CD4-positive, alpha-beta T cell treated with Interferon gamma for 1 hour (primary cell): Measurements from ENCODE around the gene ENPP6.

Experiments used
- DNase-seq: peaks from one replicate; pipeline ENCODE4 v3.0.0-alpha.2; 2020

ENPP6 gene

DNA sequence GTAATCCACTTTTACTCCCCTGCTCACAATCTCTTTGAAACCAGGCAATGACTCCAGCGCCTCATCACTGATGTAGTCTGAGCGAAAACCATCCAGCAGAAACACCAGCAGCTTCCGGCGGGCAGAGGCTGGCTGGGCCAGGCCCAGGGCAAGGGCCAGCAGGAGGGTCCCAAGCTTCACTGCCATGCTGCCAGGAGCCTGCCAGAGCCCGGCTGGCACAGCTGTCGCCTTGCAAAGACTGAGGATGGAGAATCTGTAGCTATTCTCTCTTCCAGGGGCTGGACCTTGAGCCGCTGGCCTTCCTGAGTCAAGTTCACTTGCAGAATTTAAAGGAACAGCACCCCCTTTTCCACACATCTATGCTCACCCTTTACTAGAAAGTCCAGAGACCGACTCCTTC is at the start of gene ENPP6:
Gene ENPP6 (minus strand): TSS at position 240 of the 400 bp plus-strand sequence. CDS start 54 bp downstream, at position 186.
- no peak for DNase-seq

DNA sequence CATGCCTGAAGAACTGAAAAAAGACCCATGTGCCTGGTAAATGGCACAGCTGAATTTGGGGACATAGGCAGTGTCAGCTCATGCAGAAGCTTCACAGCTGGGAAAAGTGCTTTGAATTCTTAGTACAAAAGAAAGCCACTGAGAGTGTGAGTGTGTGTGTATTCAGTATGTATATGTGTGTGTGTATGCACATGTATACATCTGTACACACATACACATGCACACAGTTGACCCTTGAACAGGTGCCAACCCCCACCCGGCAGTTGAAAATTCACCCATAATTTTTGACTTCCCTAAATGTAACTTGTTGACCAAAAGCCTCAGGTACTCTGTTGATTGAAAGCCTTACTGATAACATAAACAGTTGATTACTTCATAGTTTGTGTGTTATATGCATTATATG is 49.5 kb upstream of the ENPP6 start:
- DNase-seq: no peak

DNA sequence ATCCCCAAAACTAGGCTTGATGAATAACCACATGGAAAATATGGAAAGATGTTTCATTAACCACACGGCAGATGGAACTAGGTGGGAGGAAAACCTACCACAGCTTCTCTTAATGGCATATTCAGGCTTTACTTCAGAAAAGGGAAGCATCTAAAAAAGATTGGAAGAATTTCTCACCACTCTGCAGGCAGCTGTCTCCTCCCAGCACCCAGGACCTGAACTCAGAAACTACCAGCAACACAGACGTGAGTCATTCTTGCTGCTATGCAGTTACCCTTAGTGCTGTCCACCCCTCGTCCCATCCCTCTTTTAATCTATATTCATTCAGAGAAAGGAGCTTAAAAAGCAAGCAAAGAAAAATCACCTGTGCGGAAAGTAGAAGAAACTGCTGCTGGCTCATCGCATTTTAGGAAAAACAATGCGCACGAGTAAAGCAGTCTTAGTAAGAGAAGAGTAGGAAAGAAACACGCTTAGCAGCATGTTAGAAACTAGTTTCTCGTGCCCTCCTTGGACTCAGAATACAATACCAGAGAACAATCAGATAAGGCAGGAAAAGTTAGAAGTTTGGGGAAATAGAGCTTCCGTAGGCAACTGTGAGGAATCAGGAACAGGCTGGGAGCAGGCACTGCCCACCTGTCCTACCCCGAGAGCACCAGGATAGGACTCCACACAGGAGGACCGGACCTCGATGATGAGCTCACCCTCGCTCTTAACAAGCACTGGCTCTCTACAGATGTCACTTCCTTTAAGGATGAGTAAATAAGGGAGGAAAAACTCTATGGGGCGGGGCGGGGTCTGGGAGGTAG is 48.1 kb upstream of the ENPP6 start:
- DNase-seq: no peak

DNA sequence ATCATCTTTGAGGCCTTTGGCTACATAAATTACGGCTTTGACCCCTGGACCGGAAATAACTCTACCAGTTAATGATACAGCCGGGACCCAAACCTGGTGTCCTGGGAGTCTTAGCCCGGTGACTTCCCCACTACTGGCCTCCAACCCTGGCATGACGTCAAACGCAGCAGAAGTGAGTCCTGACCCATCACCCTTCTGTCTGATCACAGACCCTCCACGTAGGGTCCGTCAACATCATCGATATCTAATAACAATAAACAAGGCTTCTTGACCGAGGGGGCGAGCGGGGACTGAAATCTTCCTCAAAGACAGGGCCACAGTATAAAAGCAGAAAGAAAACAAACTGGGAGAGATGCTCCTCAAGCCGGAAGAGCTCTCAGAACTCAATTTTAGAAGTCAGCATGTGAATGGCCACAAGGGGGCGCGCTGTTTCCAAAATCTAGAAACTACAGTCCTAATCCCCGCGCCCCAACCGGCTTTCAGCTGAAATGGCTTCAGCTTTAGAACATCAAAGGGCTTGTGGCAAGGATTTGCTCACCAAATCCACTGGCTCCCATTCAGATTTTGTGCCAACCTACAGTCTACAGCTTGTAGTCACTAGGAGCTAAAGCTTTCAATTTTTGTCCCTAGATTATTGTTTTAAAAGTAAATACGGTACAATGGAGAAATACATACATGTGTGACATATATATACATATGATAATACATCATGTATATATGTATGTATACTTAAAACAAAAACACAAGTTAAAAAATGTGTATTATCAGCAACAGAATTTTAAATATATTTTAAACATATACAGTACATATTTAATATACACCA is 46.4 kb upstream of the ENPP6 start:
- peak; percentile 87 for DNase-seq

DNA sequence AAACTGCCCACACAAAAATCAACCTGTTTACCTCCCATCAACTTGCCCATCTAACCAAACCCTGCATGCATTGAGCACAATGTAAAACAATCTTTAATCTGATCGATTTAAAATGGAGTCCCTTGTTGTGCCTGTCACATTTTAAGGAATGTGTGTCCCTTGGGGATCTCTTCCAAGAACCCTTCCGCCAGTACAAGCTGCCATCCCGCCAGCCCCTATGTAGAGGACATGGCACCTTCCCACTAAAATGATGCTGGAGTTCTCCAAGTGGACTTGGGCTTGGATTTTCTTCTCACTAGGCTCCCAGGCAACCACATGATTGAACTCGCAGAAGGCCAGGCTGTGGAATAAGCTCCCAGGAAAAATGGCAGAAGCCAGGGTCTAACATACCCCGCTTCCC is 45.8 kb upstream of the ENPP6 start:
- no peak for DNase-seq

DNA sequence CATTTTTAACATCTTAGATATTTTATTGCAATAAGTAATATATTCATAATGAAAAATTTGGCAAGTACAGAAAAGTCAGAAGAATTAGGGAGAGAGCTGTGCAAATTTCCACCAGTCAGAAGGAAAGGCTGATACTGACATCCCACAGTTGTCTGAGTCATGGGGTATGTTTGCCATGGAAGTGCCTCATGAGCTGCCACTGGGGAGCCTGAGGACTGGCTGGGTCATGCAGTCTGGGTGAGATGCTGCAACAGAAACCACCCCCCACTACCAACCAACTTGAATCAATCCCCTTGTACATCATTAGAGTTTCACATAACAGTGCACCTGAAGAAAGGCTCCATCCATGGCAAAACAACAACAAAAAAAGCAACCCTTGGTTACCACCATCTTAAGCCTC is 45.2 kb upstream of the ENPP6 start:
- DNase-seq: no peak

DNA sequence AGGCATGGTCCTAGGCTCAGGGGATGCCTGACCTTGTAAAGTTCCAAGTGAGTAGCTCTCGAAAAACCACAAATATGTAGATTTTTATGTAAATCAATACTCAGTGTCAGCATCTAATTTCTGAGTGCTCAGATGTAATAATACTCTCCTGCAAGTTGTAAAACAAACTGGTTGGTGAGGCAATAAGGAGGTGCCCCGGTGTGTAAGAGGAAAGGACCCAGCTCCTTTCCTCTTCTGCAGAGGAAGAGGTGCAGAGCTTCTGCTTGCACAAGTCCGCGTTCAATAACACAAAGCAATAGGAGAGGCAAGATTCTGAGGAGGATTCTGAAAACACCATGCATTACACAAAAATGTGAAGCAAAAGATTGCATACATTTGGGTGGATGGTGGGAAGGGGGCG is 43.6 kb upstream of the ENPP6 start:
- DNase-seq: no peak

DNA sequence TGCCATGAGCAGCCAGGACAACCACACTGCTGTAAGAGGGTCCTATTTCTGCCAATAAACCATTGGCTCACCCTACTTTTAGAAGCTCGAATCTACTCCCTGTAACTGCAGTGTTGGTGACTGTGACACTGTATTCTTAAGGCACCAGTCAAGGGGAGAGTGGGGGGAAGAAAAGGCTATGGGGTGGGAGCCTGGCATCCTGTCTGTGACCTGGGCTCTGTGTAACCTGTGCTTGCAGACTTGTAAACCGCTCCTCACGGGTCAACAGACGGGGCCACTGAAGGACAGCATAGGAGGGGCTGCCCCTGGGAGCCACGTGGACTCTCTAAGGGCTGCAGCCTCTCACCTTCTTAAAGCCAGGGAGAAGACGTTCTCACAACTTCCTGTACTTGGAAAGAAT is 42.2 kb upstream of the ENPP6 start:
- DNase-seq: no peak

DNA sequence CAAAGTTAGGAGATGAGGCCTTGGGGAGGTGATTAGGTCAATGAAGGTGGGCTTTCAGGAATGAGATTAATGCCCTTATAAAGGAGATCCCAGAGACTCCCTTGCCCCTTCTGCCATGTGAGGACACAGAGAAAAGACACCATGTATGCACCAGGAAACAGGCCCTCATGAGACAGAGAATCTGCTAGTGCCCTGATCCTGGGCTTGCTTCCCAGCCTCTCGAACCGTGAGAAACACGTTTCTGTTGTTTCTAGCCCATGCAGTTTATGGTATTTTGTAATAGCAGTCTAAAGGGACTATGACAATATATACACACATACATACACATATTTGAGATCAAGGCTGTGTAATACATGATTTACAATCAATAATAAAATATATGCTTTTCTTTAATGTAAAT is 41.4 kb upstream of the ENPP6 start:
- no peak for DNase-seq

DNA sequence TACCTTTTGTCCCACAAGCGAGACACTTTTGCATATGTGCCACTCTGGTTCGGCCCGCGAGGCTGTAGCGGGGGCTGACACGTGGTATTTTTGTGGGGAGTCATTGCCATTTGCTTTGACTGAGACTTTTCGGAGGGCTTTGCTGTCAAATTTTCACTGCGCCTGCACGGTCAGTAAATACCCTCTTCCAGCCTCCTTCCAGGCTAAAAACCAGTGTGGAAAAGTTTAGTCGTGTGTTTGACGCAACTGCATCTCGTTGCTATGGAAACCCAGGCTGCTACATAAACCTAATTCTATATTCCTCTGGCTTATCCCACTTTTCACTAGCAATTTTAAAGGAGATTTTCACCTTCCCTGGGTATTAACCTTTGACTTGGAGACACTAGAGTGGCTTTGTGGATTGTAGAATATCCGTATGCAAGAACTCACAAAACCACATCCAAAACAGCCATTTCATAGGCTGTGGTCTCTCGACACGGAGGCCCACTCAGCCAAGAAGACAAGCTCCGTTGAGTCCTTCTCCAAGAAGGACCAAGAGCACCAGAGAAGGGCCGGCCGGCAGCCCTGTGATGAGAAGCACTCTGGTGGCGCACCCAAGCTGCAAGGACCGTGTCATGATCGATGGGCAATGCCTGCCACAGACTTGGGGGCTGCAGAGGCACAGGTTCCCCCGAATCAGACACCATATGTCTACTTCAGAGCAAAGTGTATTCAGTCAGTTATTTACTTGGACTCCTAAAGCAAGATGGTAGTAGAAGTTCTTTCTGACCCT is 38.4 kb upstream of the ENPP6 start:
- no peak for DNase-seq

DNA sequence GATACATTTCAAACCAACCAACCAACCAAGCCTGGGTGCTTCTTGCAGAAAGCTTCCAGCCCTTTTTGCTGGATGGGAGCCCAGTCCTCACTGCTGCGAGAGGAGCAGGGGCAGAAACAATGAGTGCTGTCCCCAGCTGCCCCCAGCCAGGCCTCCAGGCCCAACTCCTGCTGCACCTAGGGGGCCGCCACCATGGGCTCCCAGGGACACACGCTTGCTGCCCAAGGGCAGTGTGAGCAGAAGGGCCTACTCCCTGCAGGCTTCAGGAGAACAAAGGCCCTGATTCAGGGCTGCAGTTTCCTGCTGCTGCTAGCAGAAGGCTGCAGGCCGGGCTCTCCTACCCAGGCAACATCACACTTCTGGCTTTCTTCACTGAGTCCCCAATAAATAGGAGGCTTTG is 37.7 kb upstream of the ENPP6 start:
- no peak for DNase-seq

DNA sequence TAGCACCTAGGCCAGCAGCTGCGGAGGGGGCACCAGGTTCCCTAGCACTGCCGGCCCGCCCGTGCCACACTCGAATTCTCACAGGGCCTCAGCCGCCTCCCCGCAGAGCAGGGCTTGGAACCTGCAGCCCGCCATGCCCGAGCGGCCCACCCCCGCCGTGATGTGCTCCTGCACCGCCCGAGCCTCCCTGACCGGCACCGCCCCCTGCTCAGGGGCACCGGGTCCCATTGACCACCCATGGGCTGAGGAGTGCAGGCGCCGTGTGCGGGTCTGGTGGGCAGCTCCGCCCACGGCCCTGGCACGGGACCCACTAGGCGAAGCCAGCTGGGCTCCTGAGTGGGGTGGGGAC is 35.4 kb upstream of the ENPP6 start:
- DNase-seq: no peak

DNA sequence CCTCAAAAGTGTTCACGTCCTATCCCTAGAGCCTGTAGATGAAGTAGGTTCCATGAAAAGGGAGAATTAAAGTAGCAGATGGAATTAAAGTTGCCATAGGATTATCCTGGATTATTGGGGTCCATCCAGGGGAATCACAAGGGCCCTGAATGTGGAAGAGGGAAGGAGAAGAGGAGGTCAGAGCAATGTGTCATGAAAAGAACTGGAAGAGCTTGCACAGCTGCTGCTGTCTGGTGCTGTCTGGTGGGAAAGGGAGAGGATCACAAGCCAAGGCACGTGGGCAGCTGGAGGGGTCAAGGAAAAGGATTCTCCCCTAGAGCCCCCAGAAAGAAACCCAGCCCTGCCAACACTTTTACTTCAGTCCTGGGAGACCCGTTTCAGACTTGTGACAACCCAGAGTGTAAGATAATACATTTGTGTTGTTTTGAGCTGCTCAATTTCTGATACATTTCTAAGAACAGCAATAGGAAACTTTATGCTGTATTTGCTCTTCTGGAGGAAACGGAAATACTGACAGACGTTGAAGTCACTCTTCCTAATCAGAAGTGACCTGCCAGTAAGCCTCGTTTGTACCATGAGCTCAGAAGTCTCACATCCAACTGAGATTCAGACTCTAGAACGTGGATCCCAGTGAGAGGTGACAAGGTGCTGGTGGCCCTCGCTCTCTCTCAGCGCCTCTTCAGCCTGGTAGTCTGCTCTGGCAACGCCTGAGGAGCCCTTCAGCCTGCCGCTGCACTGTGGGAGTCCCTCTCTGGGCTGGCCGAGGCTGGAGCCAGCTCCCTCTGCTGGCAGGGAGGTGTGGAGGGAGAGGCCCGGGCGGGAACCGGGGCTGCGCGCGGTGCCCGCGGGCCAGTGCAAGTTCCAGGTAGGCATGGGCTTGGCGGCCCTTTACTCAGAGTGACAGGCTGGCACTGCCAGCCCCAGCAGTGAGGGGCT is 34.7 kb upstream of the ENPP6 start:
- DNase-seq: no peak

DNA sequence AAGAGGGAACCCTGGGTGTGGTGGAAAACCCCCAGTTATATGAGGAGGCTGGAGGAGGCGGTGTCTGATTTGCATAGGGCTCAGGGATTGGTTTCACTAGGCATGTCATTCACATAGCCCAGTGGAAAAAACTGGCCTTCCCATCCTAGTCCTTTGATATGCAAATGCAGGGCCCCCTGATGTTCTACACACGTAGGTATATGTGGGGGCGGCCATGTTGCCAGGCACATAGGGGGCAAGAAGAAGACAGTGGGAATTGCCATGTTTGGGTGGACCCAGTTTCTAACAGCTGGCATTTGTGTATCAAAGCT is 34.0 kb upstream of the ENPP6 start:
- DNase-seq: no peak

DNA sequence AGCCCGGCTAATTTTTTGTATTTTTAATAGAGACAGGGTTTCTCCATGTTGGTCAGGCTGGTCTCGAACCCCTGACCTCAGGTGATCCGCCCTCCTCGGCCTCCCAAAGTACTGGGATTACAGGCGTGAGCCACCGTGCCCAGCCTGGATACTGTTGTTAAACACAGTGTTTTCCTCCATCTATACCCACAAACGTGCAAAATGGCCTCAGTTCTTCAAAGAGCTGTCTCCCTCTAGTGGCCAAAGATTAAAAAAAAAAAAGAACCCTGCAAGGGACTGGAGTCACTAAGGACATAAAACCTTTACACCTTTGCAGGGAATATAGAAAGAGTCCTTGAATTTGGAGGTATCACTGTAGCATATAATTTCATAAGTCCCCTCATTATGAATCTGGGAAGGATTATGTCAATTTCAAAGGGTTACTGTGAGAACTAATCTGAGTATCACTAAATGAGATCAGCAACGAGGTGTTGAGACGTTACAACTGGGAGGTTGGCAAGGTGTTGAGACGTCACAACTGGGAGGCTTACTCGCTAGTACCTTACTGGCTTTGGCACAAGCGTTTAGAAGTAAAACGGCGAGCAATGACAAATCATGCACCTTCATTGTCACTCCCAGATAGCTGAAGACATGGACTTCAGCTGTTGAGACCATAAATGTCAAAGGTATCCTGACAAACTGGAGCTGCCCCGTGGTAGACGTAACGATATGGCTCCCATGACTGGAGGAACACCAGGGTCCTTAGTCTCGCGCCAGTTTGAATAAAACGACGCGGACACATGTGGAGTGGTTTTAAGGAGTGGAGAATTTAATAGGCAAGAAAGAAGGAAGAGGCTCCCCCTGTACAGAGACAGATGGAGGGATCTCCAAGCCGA is 33.4 kb upstream of the ENPP6 start:
- DNase-seq: no peak

DNA sequence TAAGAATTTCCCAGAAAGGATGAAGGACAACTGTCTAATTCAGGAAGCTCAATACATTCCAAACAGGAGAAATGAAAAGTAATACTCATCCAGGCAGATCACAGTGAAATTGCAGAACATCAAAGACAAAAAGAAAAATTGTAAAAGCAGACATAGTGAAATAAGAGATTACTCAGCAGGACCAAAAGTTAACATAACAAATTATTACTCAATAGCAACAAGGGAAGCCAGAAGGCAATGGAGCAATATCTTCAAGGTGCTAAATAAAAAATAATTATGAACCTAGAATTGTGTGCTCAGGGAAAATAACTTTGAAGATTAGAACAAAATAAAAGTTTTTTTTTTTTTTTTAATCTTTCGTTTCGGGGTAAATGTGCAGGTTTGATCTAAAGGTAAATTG is 30.5 kb upstream of the ENPP6 start:
- DNase-seq: no peak

DNA sequence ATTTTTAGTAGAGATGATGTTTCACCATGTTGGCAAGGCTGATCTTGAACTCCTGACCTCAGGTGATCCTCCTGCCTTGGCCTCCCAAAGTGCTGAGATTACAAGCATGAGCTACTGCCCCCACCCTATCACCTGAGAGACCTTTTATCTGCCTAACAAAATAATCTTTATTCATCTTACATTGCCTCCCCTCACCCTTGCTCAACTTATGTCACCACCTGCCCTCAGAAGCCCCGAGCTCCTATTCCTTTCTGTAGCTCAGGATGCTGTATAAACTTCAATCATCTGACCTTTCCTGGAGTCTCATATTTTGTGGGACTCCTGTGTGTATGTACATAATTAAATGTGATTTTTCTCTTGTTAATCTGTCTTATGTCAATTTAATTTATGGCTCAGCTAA is 29.7 kb upstream of the ENPP6 start:
- DNase-seq: no peak

DNA sequence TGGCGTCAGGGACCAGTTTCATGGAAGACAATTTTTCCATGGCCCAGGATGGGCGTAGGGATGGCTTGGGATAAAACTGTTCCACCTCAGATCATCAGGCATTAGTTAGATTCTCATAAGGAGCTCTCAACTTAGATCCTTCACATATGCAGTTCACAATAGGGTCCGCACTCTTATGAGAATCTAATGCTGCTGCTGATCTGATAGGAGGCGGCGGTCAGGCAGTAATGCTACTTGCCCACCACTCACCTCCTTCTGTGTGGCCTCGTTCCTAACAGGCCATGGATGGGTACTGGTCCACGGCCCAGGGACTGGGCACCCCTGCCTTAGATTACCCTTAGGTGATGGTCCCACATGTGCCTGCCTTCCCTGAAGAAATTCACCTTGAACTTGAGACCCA is 28.8 kb upstream of the ENPP6 start:
- DNase-seq: no peak

DNA sequence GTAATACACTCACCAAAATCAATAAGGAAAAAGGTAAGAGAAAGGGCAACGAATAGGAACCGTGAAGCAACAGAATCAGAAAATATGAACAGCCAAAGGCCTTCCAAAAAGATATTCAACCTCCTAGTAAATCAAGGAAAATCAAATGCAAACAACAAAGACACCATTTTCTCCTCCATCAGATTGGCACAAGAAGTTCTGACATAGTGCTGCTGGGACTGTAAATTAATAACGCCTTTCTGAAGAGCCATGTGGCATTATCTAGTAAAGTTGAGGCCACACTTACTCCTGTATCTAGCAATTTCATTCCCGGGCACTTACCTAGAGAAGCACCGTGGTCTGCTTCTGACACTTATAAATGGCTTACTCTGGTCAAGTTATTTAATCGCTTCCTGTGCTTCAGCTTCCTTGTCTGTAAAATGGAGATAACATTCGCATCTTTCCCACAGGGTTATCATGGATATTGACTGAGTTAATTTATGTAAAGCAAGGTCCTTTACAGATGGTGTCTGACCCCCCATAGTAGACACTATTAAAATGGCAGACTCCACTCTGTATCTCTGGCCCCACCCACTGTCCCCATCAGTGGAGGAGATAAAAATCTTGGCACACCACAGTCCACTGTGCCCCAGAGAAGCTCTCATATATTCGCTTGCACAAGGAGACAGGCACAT is 20.5 kb upstream of the ENPP6 start:
- no peak for DNase-seq

DNA sequence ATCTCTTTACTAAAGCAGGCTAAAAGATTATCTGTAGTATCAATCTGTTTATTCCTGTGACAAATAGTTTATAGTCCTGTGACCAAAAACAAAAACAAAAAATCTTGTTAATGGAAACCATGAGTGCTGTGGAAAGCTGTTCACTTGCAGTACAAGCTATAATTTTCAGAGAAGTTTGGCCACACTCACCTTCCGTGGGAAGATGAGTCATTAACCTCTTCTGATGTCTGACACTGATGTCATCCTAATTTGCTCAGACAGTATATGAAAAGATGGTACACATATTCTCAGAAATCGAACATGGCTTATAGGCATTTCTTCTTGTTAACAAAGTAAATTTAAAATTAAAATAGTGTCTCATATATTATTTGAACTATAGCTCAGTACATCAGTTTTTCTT is 19.9 kb upstream of the ENPP6 start:
- DNase-seq: no peak

DNA sequence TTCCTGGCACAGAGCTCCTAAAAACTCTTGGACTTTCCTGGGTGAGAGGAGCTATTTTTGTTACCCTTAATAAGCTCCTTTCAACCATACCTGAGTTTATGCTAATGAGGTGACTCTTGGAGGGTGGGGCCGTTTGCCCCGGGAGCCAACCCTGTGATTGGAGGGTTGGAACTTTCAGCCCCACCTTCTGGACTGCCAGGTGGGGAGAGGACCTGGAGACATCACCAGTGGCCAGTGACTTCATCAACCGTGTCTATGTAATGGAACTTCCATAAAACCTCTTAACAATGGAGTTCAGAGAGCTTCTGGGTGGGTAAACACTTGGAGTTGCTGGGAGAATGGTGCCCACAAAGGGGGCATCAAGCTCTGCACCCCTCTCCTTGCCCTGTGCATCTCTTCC is 17.9 kb upstream of the ENPP6 start:
- no peak for DNase-seq
